ENCODE results near the gene TEX52. TPM values are rescaled to one million over a fixed set of nuclear protein-coding genes. Genes with fewer than 3 reads are reported as not detected.

Gene TEX52
- polyA plus RNA-seq, 4 donors = 0.22 to 2.5 TPM; not detected in 2

- H3K27me3 ChIP-seq (ENCODE audit: control insufficient read depth in 3 of 3, insufficient read depth in 3 of 3, low read length in 3 of 3) = no peaks in the 10 kb centered on the region
- FAIRE-seq (no peak), DNase-seq (no peak)
- no peak overlapping the region for H3K4me3 ChIP-seq (ENCODE audit: low read depth in 1 of 3, low read length in 3 of 3)
- 64 to 92% (median 91%) methylated on average over 9 of the region's 9 CpGs for WGBS, 3 donors
- peaks cover 0 to 5% (median 0%) of the 10 kb centered on the region in 3 donors for H3K4me1 ChIP-seq (ENCODE audit: control insufficient read depth in 3 of 3, insufficient read depth in 2 of 3, low read depth in 1 of 3, low read length in 2 of 3)
- peaks cover 0 to 13% (median 7%) of the 10 kb centered on the region in 3 donors for H3K36me3 ChIP-seq (ENCODE audit: control insufficient read depth in 3 of 3, insufficient read depth in 2 of 3, low read depth in 1 of 3, low read length in 3 of 3)
- H3K27ac ChIP-seq (ENCODE audit: low read depth in 1 of 3, low read length in 2 of 3) = no peak overlapping the region
- no peaks in the 10 kb centered on the region for H3K9me3 ChIP-seq (ENCODE audit: control insufficient read depth in 2 of 2, insufficient read depth in 1 of 2, low read depth in 1 of 2, low read length in 1 of 2)
Measured at GRCh38 chr12:2833810-2834209, 23.0 kb downstream of the TEX52 start.

DNA sequence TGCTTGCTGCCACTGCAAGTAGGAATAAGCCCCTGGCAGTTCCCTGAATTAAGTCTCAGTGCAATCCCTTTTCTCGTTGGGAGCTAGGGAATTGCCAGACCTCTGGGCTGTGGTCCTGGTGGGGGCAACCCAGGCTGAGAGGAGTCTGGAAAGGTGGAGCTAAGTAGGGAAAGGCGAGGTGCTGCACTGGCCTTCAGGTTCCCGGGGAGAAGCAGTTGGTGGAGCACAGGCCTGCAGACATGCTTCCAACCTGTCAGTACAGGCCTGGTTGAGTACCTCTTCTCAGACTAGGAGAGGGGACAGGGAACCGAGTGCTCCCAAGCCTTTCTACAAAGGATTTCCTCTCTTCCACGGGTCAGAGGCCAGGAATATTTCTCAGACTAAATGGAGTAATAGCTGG is 23.5 kb downstream of the TEX52 start:
- Histone ChIP-seq H3K9me3 (ENCODE audit: control insufficient read depth in 2 of 2, insufficient read depth in 1 of 2, low read depth in 1 of 2, low read length in 1 of 2) (no peaks in the 10 kb centered on the region), H3K4me3 (ENCODE audit: low read depth in 1 of 3, low read length in 3 of 3) (no peak overlapping the region), H3K27ac (ENCODE audit: low read depth in 1 of 3, low read length in 2 of 3) (no peak overlapping the region), H3K27me3 (ENCODE audit: control insufficient read depth in 3 of 3, insufficient read depth in 3 of 3, low read length in 3 of 3) (no peaks in the 10 kb centered on the region), H3K4me1 (ENCODE audit: control insufficient read depth in 3 of 3, insufficient read depth in 2 of 3, low read depth in 1 of 3, low read length in 2 of 3) (peaks cover 0 to 5% (median 0%) of the 10 kb centered on the region in 3 donors), H3K36me3 (ENCODE audit: control insufficient read depth in 3 of 3, insufficient read depth in 2 of 3, low read depth in 1 of 3, low read length in 3 of 3) (peaks cover under 1 to 14% (median 7%) of the 10 kb centered on the region in 3 donors)
- 51 to 68% (median 64%) methylated on average over 5 of the region's 5 CpGs for WGBS, 3 donors
- no peak for DNase-seq
- no peak for FAIRE-seq

GRCh38 chr12:2832550-2833127 is 24.2 kb downstream of the TEX52 start:
- FAIRE-seq = no peak
- H3K27me3 ChIP-seq (ENCODE audit: control insufficient read depth in 3 of 3, insufficient read depth in 3 of 3, low read length in 3 of 3) = no peaks in the 10 kb centered on the region
- no peaks in the 10 kb centered on the region for H3K9me3 ChIP-seq (ENCODE audit: control insufficient read depth in 2 of 2, insufficient read depth in 1 of 2, low read depth in 1 of 2, low read length in 1 of 2)
- H3K4me1 ChIP-seq (ENCODE audit: control insufficient read depth in 3 of 3, insufficient read depth in 2 of 3, low read depth in 1 of 3, low read length in 2 of 3) = peaks cover 0 to 5% (median 0%) of the 10 kb centered on the region in 3 donors
- 76 to 86% (median 77%) methylated on average over 6 of the region's 6 CpGs for WGBS, 3 donors
- H3K27ac ChIP-seq (ENCODE audit: low read depth in 1 of 3, low read length in 2 of 3) = no peak overlapping the region
- DNase-seq = no peak
- no peak overlapping the region for H3K4me3 ChIP-seq (ENCODE audit: low read depth in 1 of 3, low read length in 3 of 3)
- H3K36me3 ChIP-seq (ENCODE audit: control insufficient read depth in 3 of 3, insufficient read depth in 2 of 3, low read depth in 1 of 3, low read length in 3 of 3) = peaks cover 7 to 21% (median 7%) of the 10 kb centered on the region in 3 donors

GRCh38 chr12:2829275-2829674 is 27.6 kb downstream of the TEX52 start:
- Histone ChIP-seq H3K4me3 (ENCODE audit: low read depth in 1 of 3, low read length in 3 of 3) (no peak overlapping the region), H3K36me3 (ENCODE audit: control insufficient read depth in 3 of 3, insufficient read depth in 2 of 3, low read depth in 1 of 3, low read length in 3 of 3) (peaks cover 10 to 47% (median 14%) of the 10 kb centered on the region in 3 donors), H3K27me3 (ENCODE audit: control insufficient read depth in 3 of 3, insufficient read depth in 3 of 3, low read length in 3 of 3) (no peaks in the 10 kb centered on the region), H3K9me3 (ENCODE audit: control insufficient read depth in 2 of 2, insufficient read depth in 1 of 2, low read depth in 1 of 2, low read length in 1 of 2) (no peaks in the 10 kb centered on the region), H3K27ac (ENCODE audit: low read depth in 1 of 3, low read length in 2 of 3) (no peak overlapping the region), H3K4me1 (ENCODE audit: control insufficient read depth in 3 of 3, insufficient read depth in 2 of 3, low read depth in 1 of 3, low read length in 2 of 3) (no peaks in the 10 kb centered on the region)
- 88 to 92% (median 91%) methylated on average over 6 of the region's 6 CpGs for WGBS, 3 donors
- FAIRE-seq = no peak
- no peak for DNase-seq

GRCh38 chr12:2826721-2827515 is 29.9 kb downstream of the TEX52 start:
- H3K27me3 ChIP-seq (ENCODE audit: control insufficient read depth in 3 of 3, insufficient read depth in 3 of 3, low read length in 3 of 3) = no peaks in the 10 kb centered on the region
- H3K4me3 ChIP-seq (ENCODE audit: low read depth in 1 of 3, low read length in 3 of 3) = no peak overlapping the region
- no peaks in the 10 kb centered on the region for H3K9me3 ChIP-seq (ENCODE audit: control insufficient read depth in 2 of 2, insufficient read depth in 1 of 2, low read depth in 1 of 2, low read length in 1 of 2)
- no peaks in the 10 kb centered on the region for H3K4me1 ChIP-seq (ENCODE audit: control insufficient read depth in 3 of 3, insufficient read depth in 2 of 3, low read depth in 1 of 3, low read length in 2 of 3)
- WGBS, 3 donors = 89 to 93% (median 90%) methylated on average over 14 of the region's 14 CpGs
- H3K27ac ChIP-seq (ENCODE audit: low read depth in 1 of 3, low read length in 2 of 3) = no peak overlapping the region
- no peak for FAIRE-seq
- H3K36me3 ChIP-seq (ENCODE audit: control insufficient read depth in 3 of 3, insufficient read depth in 2 of 3, low read depth in 1 of 3, low read length in 3 of 3) = peaks cover 18 to 62% (median 26%) of the 10 kb centered on the region in 3 donors
- DNase-seq = no peak

DNA sequence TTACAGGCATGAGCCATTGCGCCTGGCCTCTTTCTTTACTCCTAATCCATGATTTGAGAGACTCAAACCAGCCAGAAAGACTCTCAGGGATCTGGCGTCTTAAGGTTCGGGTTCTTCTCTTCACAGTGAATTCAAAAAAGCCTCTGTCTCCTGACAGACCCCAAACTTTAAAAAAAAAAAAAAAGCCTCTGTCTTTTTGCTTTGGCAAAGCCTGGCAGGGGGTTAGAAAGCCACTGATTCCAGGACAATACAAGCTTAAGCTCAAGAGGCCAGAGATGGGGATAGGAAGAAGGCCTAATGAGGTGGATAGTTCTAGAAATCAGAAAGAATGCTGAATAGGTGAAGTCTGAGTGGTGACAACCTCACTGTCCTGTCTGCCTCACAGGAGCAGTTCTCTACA is 30.8 kb downstream of the TEX52 start:
- 97 to 98% (median 97%) methylated on average over 3 of the region's 3 CpGs for WGBS, 3 donors

GRCh38 chr12:2825132-2825531 is 31.7 kb downstream of the TEX52 start:
- no peak overlapping the region for H3K4me3 ChIP-seq (ENCODE audit: low read depth in 1 of 3, low read length in 3 of 3)
- H3K27me3 ChIP-seq (ENCODE audit: control insufficient read depth in 3 of 3, insufficient read depth in 3 of 3, low read length in 3 of 3) = no peaks in the 10 kb centered on the region
- no peaks in the 10 kb centered on the region for H3K4me1 ChIP-seq (ENCODE audit: control insufficient read depth in 3 of 3, insufficient read depth in 2 of 3, low read depth in 1 of 3, low read length in 2 of 3)
- peaks cover 24 to 73% (median 28%) of the 10 kb centered on the region in 3 donors for H3K36me3 ChIP-seq (ENCODE audit: control insufficient read depth in 3 of 3, insufficient read depth in 2 of 3, low read depth in 1 of 3, low read length in 3 of 3)
- no peak for DNase-seq
- no peaks in the 10 kb centered on the region for H3K9me3 ChIP-seq (ENCODE audit: control insufficient read depth in 2 of 2, insufficient read depth in 1 of 2, low read depth in 1 of 2, low read length in 1 of 2)
- no peak overlapping the region for H3K27ac ChIP-seq (ENCODE audit: low read depth in 1 of 3, low read length in 2 of 3)
- WGBS, 3 donors = 81 to 91% (median 89%) methylated on average over 4 of the region's 4 CpGs
- no peak for FAIRE-seq

More for the DNA sequence above, 30.8 kb downstream of the TEX52 start:
- Histone ChIP-seq H3K27ac (ENCODE audit: low read depth in 1 of 3, low read length in 2 of 3) (no peak overlapping the region), H3K27me3 (ENCODE audit: control insufficient read depth in 3 of 3, insufficient read depth in 3 of 3, low read length in 3 of 3) (no peaks in the 10 kb centered on the region), H3K4me3 (ENCODE audit: low read depth in 1 of 3, low read length in 3 of 3) (no peak overlapping the region), H3K9me3 (ENCODE audit: control insufficient read depth in 2 of 2, insufficient read depth in 1 of 2, low read depth in 1 of 2, low read length in 1 of 2) (no peaks in the 10 kb centered on the region), H3K36me3 (ENCODE audit: control insufficient read depth in 3 of 3, insufficient read depth in 2 of 3, low read depth in 1 of 3, low read length in 3 of 3) (peaks cover 21 to 71% (median 28%) of the 10 kb centered on the region in 3 donors), H3K4me1 (ENCODE audit: control insufficient read depth in 3 of 3, insufficient read depth in 2 of 3, low read depth in 1 of 3, low read length in 2 of 3) (no peaks in the 10 kb centered on the region)
- no peak for DNase-seq
- no peak for FAIRE-seq

- 80 to 83% (median 80%) methylated on average over 6 of the region's 6 CpGs for WGBS, 3 donors
- Histone ChIP-seq H3K4me3 (ENCODE audit: low read depth in 1 of 3, low read length in 3 of 3) (no peak overlapping the region), H3K36me3 (ENCODE audit: control insufficient read depth in 3 of 3, insufficient read depth in 2 of 3, low read depth in 1 of 3, low read length in 3 of 3) (peaks cover 24 to 78% (median 25%) of the 10 kb centered on the region in 3 donors), H3K27me3 (ENCODE audit: control insufficient read depth in 3 of 3, insufficient read depth in 3 of 3, low read length in 3 of 3) (no peaks in the 10 kb centered on the region), H3K9me3 (ENCODE audit: control insufficient read depth in 2 of 2, insufficient read depth in 1 of 2, low read depth in 1 of 2, low read length in 1 of 2) (no peaks in the 10 kb centered on the region), H3K27ac (ENCODE audit: low read depth in 1 of 3, low read length in 2 of 3) (no peak overlapping the region), H3K4me1 (ENCODE audit: control insufficient read depth in 3 of 3, insufficient read depth in 2 of 3, low read depth in 1 of 3, low read length in 2 of 3) (no peaks in the 10 kb centered on the region)
- DNase-seq = no peak
- FAIRE-seq = no peak
Measured at GRCh38 chr12:2824541-2824940, 32.3 kb downstream of the TEX52 start.
